ENCODE data around the gene PAK1. TPM values are rescaled to one million over a fixed set of nuclear protein-coding genes. Genes with fewer than 3 reads are reported as not detected.

PAK1 gene
- total and polyA plus RNA-seq, 2 donors (not counting 1 experiment from before 2014, with no cell fraction given): 11.9 to 23.4 TPM

DNA sequence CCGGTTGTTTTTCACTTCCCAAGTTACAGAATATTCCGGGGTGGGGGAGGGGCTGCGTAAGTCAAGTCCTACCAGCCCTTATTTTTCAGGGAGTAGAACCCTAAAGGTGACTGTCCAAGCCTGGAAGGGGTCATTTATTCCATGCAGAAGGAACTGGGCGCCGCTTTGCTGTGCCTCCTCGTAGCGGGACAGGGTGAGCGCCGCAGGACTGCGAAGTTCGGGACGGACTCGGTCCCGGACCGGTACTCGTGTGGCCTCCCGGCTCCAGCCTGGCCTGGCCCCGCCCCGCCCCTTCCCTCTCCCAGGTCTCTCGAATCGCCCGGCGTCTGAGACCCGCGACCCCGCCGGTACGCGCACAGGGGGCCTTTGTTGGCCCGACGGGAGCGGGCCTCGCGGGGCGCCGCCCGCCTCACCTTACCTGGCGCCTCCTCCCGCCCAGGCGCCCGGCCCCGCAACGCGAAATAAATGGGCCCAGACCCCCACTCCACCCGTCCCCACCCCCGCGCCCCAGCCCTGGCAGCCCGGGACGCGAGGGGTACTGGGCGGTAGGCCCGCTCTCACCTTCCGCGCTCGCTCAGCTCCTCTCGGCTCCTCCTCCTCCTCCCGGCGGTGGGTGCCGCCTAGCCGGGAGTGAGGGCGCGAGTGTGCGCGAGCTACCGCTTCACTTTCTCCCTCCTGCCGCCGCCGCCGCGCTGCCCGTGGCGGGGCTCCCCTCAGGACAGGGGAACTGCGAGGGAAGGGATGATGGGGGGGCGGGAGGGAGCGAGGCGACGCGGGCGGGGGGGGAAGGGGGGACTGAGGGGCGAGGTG, 698 bp downstream of the PAK1 start:
- no peaks in the 10 kb centered on the region for H4K20me1 ChIP-seq (ENCODE audit: control insufficient read depth, insufficient read depth, low read length, poor library complexity, severe bottlenecking)
- H3K36me3 ChIP-seq (replicated peaks in 1 of 2; ENCODE audit: control extremely low read depth in 1 of 2, control insufficient read depth in 1 of 2, extremely low read depth in 1 of 2, insufficient read depth in 2 of 2, low read length in 1 of 2): no peaks in the 10 kb centered on the region
- DNase-seq (peak; percentile 75), ATAC-seq (ENCODE audit: low read depth) (peak; percentile 53)
- ChIA-PET CTCF (interaction anchor here (0.6 to 1.0 kb wide), 2 partner anchors 11 to 62 kb away, joined by 3 read pairs; no protein-coding TSS in a partner anchor), POLR2A (no interaction called here)
- H3K4me1 Mint-ChIP-seq: peaks cover 17% of the 10 kb centered on the region
- peaks cover 13% of the 10 kb centered on the region in 2 donors for H3K4me1 ChIP-seq (ENCODE audit: control insufficient read depth in 2 of 2, insufficient read depth in 2 of 2, low read length in 2 of 2)
- no peaks in the 10 kb centered on the region for H3K79me2 ChIP-seq (ENCODE audit: control insufficient read depth, insufficient read depth, low read length)
- H3K4me3 Mint-ChIP-seq: peak overlapping the region; percentile 89
- H3K4me3 ChIP-seq (ENCODE audit: control extremely low read depth in 1 of 5, extremely low read depth in 1 of 5, insufficient read depth in 1 of 5, low read depth in 2 of 5, low read length in 4 of 5): peak overlapping the region in 4 of 5 experiments; percentile 51 to 74 (median 64)
- H3K9ac ChIP-seq (ENCODE audit: low read length): peak overlapping the region; percentile 71
- H3K27ac Mint-ChIP-seq: no peak overlapping the region
- no peaks in the 10 kb centered on the region for H3K9me3 Mint-ChIP-seq (ENCODE audit: insufficient read depth)
- H3K27ac ChIP-seq (ENCODE audit: low read length in 2 of 2): peak overlapping the region; percentile 61 to 64
- intact Hi-C loops (cut with micrococcal nuclease): loop anchor here (1.0 to 10.0 kb wide), 4 partner anchors 62 to 1102 kb away; partner anchors contain the start of genes CAPN5, CLNS1A and NARS2
- TF ChIP-seq CTCF (IDR thresholded peaks at IDR 0.05) (no peak), EZH2 (IDR thresholded peaks at IDR 0.05; ENCODE audit: borderline replicate concordance, insufficient read depth, low read depth, low read length, poor library complexity, severe bottlenecking) (no peak)
- WGBS (ENCODE audit: insufficient coverage): 6% methylated on average over 56 of the region's 80 CpGs
- peak overlapping the region; percentile 96 for H3K4me2 ChIP-seq (replicated peaks; ENCODE audit: low read depth, low read length, poor library complexity, severe bottlenecking)
- peak overlapping the region; percentile 88 for H2AFZ ChIP-seq (ENCODE audit: insufficient read depth, low read depth, low read length, poor library complexity, severe bottlenecking)
- H3K27me3 ChIP-seq (replicated peaks in 1 of 4; ENCODE audit: control extremely low read depth in 1 of 4, control insufficient read depth in 3 of 4, insufficient read depth in 4 of 4, low read length in 3 of 4): peaks cover 0 to 4% (median 2%) of the 10 kb centered on the region in 4 experiments
- H3K27me3 Mint-ChIP-seq: peaks cover 7% of the 10 kb centered on the region
- H3K9me3 ChIP-seq (ENCODE audit: control extremely low read depth in 1 of 3, control insufficient read depth in 2 of 3, insufficient read depth in 1 of 3, low read length in 2 of 3): no peaks in the 10 kb centered on the region

Data from B cell (primary cell).